HepG2 (cell line): ENCODE measurements around the gene TLN1. TPM values are rescaled to one million over a fixed set of nuclear protein-coding genes. Genes with fewer than 3 reads are reported as not detected.

ENCODE experiments used
- AKAP8 ChIP-seq: sonication (generic); formaldehyde crosslinking; IDR thresholded peaks from 2 replicates; pipeline ENCODE4 v1.5.1; 2020; ENCODE audit warnings: mild to moderate bottlenecking, missing genetic modification reagents
- CEBPZ ChIP-seq: IDR thresholded peaks from 2 replicates; pipeline ENCODE4 v1.6.1; 2012; ENCODE audit warnings: low read length, improper control_type of control experiment
- HMG20A ChIP-seq: IDR thresholded peaks from 2 replicates; pipeline ENCODE4 v1.6.1; 2016; ENCODE audit warnings: borderline replicate concordance
- HMGXB3 ChIP-seq: sonication (generic); formaldehyde crosslinking; IDR thresholded peaks from 2 replicates; pipeline ENCODE4 v1.4.0; 2020; ENCODE audit warnings: missing genetic modification reagents, borderline replicate concordance
- JUND ChIP-seq: sonication (generic); formaldehyde crosslinking; IDR thresholded peaks from 2 replicates; pipeline ENCODE4 v1.8.0; 2022; ENCODE audit warnings: mild to moderate bottlenecking, missing genetic modification reagents
- KDM5B ChIP-seq: sonication (generic); formaldehyde crosslinking; IDR thresholded peaks from 2 replicates; pipeline ENCODE4 v1.4.0; 2020; ENCODE audit warnings: missing genetic modification reagents, mild to moderate bottlenecking, borderline replicate concordance
- KLF11 ChIP-seq: IDR thresholded peaks from 2 replicates; pipeline ENCODE4 v1.6.1; 2016; ENCODE audit warnings: missing compliant biosample characterization
- MED1 ChIP-seq: sonication (generic); formaldehyde crosslinking; IDR thresholded peaks from 2 replicates; pipeline ENCODE4 v1.4.0; 2020; ENCODE audit warnings: missing genetic modification reagents
- MTA3 ChIP-seq: sonication (generic); formaldehyde crosslinking; IDR thresholded peaks from 2 replicates; pipeline ENCODE4 v1.4.0; 2020; ENCODE audit warnings: missing genetic modification reagents
- NBN ChIP-seq: fragments of 450-650 bp; conservative IDR thresholded peaks from 2 replicates; pipeline ENCODE4 v1.6.1; 2017
- NFRKB ChIP-seq: fragments of 450-650 bp; IDR thresholded peaks from 2 replicates; pipeline ENCODE4 v1.6.1; 2017
- NFYC ChIP-seq: IDR thresholded peaks from 2 replicates; pipeline ENCODE4 v1.6.1; 2016; ENCODE audit warnings: missing genetic modification reagents, missing compliant biosample characterization
- POLR2G ChIP-seq: fragments of 200-400 bp; formaldehyde crosslinking; IDR thresholded peaks from 2 replicates; pipeline ENCODE4 v1.6.1; 2018; ENCODE audit warnings: mild to moderate bottlenecking, low read depth, low read length, moderate library complexity
- PTBP1 ChIP-seq: fragments of 200-400 bp; formaldehyde crosslinking; IDR thresholded peaks from 2 replicates; pipeline ENCODE4 v1.6.1; 2018; ENCODE audit warnings: low read length, low read depth; ENCODE audit not compliant: poor library complexity, severe bottlenecking
- SPEN ChIP-seq: sonication (generic); formaldehyde crosslinking; IDR thresholded peaks from 2 replicates; pipeline ENCODE4 v1.5.1; 2020; ENCODE audit warnings: low read depth, mild to moderate bottlenecking, missing genetic modification reagents
- ZFP91 ChIP-seq: sonication (generic); formaldehyde crosslinking; IDR thresholded peaks from 2 replicates; pipeline ENCODE4 v1.9.0; 2022; ENCODE audit warnings: missing genetic modification reagents, mild to moderate bottlenecking, borderline replicate concordance
- ZFX ChIP-seq: sonication (generic); formaldehyde crosslinking; IDR thresholded peaks from 2 replicates; pipeline ENCODE4 v1.4.0; 2020; ENCODE audit warnings: mild to moderate bottlenecking, low read depth, missing genetic modification reagents, moderate library complexity
- ZIK1 ChIP-seq: sonication (generic); formaldehyde crosslinking; IDR thresholded peaks from 2 replicates; pipeline ENCODE4 v1.5.0; 2020; ENCODE audit warnings: mild to moderate bottlenecking, low read depth, missing genetic modification reagents, borderline replicate concordance
- ZNF343 ChIP-seq: sonication (generic); formaldehyde crosslinking; IDR thresholded peaks from 2 replicates; pipeline ENCODE4 v1.4.0; 2020; ENCODE audit warnings: mild to moderate bottlenecking, missing genetic modification reagents
- ZNF430 ChIP-seq: sonication (generic); formaldehyde crosslinking; IDR thresholded peaks from 2 replicates; pipeline ENCODE4 v1.9.0; 2021; ENCODE audit warnings: mild to moderate bottlenecking, missing genetic modification reagents
- ZNF672 ChIP-seq: sonication (generic); formaldehyde crosslinking; IDR thresholded peaks from 2 replicates; pipeline ENCODE4 v1.8.1; 2022; ENCODE audit warnings: missing genetic modification reagents
- ZNF775 ChIP-seq: sonication (generic); formaldehyde crosslinking; IDR thresholded peaks from 2 replicates; pipeline ENCODE4 v1.4.0; 2020; ENCODE audit warnings: missing genetic modification reagents, mild to moderate bottlenecking, moderate library complexity, borderline replicate concordance
- ZSCAN25 ChIP-seq: sonication (generic); formaldehyde crosslinking; IDR thresholded peaks from 2 replicates; pipeline ENCODE4 v1.8.0; 2022; ENCODE audit warnings: mild to moderate bottlenecking, missing genetic modification reagents
- polyA plus RNA-seq, 8 experiments: library from polyadenylated mRNA; depleted of rRNA in 3 of 8; stranded (reverse) in 7 of 8; unstranded in 1 of 8; fragments of >200 nt; fragmentation: Illumina TruSeq in 4 of 8; extraction: Trizol in 4 of 8; gene quantifications; 2 replicates each; pipeline versions ENCODE4 v1.2.1 to v1.2.3, GENCODE V29; 2011 to 2016; ENCODE audit warnings: low read depth in 4 of 8, missing spikeins in 1 of 8, mixed read lengths in 1 of 8; ENCODE audit not compliant: insufficient read depth in 1 of 8
- total RNA-seq, 5 experiments: library from RNA; depleted of rRNA; stranded (reverse); fragments of >200 nt; fragmentation: Illumina TruSeq; extraction: Trizol; gene quantifications; 2 replicates each; pipeline ENCODE4 v1.2.3, GENCODE V29; 2016; ENCODE audit warnings: low read depth in 1 of 5

The TLN1 gene
- total and polyA plus RNA-seq, 2 of the 13 experiments (the other 11 are each of a cell fraction or from before 2014, with no cell fraction given) = 35.2 to 51.8 TPM

- TF ChIP-seq ZFP91 (CRISPR knock-in tag) = no peak
- no peak for TF ChIP-seq MTA3
- TF ChIP-seq KLF11 (CRISPR knock-in tag) = no peak
- TF ChIP-seq POLR2G = peak; percentile 50; the same call in 1 of the 2 replicates
- TF ChIP-seq ZNF343 (CRISPR knock-in tag) = no peak
- TF ChIP-seq SPEN (CRISPR knock-in tag) = no peak
- TF ChIP-seq ZSCAN25 (CRISPR knock-in tag) = no peak
- TF ChIP-seq CEBPZ = no peak
- no peak for TF ChIP-seq ZNF672
- no peak for TF ChIP-seq HMG20A (CRISPR knock-in tag)
- TF ChIP-seq NFYC (CRISPR knock-in tag) = no peak
- TF ChIP-seq ZNF775 (CRISPR knock-in tag) = no peak
- TF ChIP-seq AKAP8 (CRISPR knock-in tag) = no peak
- no peak for TF ChIP-seq NBN
- no peak for TF ChIP-seq ZIK1
- TF ChIP-seq NFRKB = no peak
- no peak for TF ChIP-seq MED1 (CRISPR knock-in tag)
- no peak for TF ChIP-seq ZNF430 (CRISPR knock-in tag)
- TF ChIP-seq HMGXB3 (CRISPR knock-in tag) = no peak
- peak; percentile 55 for TF ChIP-seq ZFX (CRISPR knock-in tag)
- no peak for TF ChIP-seq PTBP1
- TF ChIP-seq JUND (CRISPR knock-in tag) = no peak
- peak; percentile 51; the same call in 1 of the 2 replicates for TF ChIP-seq KDM5B (CRISPR knock-in tag)
Observed at GRCh38 chr9:35690614-35691333, 41.2 kb downstream of the TLN1 start (continued).
